HG02642 (cell line): ENCODE results near the gene CHD6.

ENCODE experiments used
- ATAC-seq: cut with Tn5 transposase; IDR thresholded peaks from one replicate; pipeline ENCODE4 v1.9.1; 2021; ENCODE audit warnings: mild to moderate bottlenecking; ENCODE audit not compliant: unreplicated experiment, poor library complexity

The CHD6 gene

DNA sequence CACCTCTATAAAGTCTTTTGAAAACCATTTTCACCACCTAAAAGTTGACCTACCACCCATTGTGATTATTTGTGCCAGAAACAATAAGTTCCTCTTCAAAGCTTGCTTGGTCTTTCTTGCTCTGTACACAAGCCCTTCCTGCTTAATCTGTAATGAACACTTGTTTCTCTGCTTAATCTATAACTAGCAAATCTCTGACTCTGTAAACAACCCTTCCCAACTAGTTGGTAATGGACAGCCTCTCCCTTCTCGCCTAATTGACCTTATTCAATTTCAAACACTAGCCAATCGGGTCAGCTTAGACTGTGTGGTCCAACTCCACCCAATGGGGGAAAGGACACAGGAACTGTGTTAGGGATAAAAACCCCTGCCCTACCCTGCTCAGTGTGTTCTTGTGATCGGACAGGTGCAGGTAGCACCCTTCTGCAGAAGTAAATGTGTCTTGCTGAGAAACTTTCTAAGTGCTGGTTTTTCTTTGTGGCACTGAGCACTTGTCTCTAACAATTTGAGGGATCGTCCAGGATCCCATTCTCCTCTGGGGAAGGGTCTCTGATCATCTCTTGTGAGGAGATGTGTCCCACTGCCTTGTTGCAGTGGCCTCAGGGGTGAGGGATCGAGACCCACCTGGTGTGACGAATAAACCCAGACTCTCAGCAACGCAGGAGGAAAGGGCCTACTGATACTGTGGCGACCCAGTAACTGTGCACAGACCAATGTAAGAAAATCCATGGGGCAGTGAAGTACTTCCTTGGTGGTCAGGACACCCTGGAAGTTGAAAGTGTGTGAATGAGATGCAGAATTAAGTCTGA is 23.5 kb downstream of the CHD6 start:
- no peak for ATAC-seq

DNA sequence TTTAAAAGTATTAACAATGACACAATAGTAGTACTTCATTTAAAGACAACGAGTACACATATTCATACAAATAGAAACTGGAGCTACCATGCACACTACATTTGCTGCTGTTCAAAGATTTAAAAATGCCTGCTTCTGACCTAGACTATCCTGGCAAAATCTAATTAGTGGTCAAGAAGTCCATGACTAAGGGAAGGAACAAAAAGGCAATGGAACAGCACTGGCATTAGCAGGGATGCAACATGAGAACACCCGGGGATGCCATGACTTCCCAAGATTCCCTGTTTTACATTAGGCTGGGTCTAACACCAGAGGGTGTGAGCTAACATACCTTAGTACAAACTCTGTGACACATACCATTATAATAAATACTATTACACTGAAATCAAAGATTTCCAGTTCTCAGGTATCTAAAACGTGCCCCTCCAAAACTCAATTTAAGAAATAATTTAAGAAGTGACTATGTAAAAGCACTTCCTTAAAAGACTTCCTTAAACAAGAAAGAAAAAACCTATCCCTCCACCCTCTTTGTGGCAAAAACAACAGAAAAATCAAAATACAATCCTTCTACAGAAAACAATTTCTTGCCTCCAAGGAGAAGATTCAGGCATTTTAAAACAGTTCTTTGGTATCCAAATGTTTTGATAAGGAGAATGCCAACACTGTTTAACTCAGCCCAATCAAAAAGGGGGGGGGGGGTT is 25.5 kb downstream of the CHD6 start:
- no peak for ATAC-seq

GRCh38 chr20:41587956-41588355 is 30.2 kb downstream of the CHD6 start:
- no peak for ATAC-seq

DNA sequence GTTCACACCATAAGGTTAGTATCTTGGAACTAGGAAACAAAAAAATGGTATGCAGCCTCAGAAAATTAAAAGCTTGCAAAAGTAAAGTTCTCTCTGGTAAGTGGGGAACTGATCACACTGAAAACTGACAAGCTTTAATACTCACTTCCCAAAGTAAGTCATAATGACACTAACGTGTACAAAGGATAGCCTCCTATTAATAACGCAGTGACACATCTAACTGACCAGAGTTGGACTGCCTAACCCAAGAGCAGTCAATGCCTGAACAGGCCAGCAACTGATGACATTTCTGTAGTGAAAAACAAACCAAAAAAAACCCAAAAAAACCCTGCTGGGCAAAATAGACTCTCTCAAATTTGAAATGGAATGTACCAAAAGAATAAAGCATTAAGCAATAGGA is 30.7 kb downstream of the CHD6 start:
- ATAC-seq, result no peak

GRCh38 chr20:41586772-41587171 is 31.4 kb downstream of the CHD6 start:
- ATAC-seq, result no peak

GRCh38 chr20:41580350-41580749 is 37.8 kb downstream of the CHD6 start:
- no peak for ATAC-seq

- ATAC-seq, result no peak
Measured at GRCh38 chr20:41577129-41578009, 40.8 kb downstream of the CHD6 start.

DNA sequence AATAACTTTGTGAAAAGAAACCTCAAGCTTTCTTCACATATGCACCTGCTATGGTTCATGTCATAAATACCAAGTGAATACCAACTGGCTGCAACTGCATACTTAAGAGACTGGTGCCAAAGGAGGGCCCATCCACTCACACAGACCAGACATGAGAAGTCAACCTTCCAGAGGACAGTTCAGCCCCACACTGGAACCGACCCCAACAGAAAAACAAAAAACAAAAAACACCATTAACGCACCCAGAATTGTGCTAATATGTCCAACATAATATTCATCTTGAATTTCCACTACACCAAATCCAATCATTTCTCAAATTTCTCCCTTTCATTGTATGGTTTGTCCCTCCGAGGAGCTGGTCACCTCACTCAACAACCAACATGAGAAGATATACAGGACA is 42.8 kb downstream of the CHD6 start:
- no peak for ATAC-seq

DNA sequence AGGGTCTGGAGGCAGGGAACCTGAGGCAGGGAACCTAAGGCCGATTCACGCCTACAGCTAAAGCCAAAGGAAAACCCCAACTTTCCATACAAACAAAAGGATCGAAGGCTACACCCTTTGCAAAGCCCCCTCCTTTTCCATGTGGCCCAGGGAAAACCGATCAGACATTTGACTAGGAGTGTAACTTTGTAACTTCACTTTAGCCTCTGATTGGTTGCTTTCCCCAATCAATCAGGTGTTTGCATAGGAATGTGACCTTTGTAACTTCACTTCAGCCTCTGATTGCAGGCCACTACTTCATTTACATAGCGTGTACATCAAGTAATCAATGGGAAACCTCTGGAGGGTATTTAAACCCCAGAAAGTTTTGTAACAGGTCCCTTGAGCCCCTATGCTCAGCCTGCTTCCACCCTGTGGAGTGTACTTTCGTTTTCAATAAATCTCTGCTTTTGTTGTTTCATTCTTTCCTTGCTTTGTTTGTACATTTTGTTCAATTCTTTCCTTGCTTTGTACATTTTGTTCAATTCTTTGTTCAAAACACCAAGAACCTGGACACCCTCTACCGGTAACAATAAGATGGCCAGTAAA is 43.3 kb downstream of the CHD6 start:
- ATAC-seq, result no peak

- ATAC-seq, result no peak
Measured at GRCh38 chr20:41573955-41574354, 44.2 kb downstream of the CHD6 start.

GRCh38 chr20:41572010-41572572 is 46.1 kb downstream of the CHD6 start:
- ATAC-seq, result no peak

GRCh38 chr20:41571006-41571405 is 47.2 kb downstream of the CHD6 start:
- no peak for ATAC-seq

DNA sequence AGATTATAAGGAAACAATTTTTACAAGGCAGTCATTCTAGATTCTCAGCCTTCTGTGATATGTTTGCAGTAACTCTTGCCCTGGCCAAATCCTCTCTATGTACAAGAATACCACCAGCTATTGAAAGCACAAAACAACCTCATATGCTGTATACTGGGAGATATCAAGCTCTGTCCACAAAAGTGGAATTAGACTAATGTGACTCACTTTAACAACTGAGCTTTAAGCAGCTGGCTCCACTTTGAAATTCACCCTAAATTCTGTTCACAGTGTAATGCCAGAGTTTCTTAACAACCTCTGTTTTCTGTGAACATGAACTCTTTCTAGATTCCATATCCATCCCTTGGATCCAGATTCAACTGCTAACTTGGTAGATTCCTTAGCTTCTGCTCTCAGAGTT is 47.6 kb downstream of the CHD6 start:
- no peak for ATAC-seq

DNA sequence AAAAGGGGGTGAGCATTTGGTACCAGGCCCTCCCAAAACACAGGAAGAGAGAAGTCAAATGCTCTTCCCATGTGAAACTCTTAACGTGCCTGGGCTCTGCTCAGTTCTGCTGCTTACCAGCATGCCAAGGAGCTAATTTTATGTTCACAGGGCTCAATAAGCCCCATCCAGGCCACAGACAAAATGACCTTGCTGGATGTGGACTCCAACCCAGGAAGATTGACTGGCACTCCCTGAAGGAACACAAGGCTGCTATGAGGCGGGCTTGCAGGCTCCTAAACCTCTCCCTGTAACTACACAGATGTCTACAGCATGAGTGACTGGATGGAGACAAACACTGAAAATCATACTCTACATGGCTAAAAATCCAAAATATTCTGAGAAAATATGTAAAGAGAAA is 50.6 kb downstream of the CHD6 start:
- ATAC-seq, result no peak

DNA sequence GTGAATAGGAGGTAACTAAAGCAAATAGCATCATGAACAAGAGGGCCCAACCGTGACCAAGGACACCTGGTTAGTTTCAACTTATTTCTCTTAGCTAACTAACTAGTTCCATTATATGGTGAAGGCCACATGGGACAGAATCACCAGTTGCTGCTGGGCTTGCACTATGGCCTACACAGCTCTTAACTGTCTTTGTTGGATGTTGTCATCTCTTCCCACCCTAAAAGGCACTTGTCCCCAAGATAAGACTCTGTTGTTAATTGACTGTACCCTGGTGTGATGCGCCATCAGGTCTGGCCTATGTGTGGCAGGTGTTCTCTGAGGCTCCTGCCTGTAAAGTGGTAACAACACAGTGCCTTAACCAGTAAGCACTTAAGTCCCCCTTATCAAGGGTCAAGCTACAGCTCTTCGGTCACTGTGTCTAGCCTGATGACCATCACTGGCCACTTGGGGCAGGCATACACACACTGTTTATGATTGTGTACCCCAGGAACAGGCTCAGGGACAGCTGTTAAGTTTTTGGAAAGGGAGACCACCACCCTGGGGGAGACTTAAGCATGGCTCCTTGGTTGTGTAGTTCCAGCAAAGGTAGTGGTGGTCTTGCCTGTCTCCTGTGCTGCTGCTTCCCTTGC is 51.2 kb downstream of the CHD6 start:
- ATAC-seq, result no peak

GRCh38 chr20:41563087-41563486 is 55.1 kb downstream of the CHD6 start:
- ATAC-seq, result no peak

- no peak for ATAC-seq
Measured at GRCh38 chr20:41560970-41561369, 57.2 kb downstream of the CHD6 start.

DNA sequence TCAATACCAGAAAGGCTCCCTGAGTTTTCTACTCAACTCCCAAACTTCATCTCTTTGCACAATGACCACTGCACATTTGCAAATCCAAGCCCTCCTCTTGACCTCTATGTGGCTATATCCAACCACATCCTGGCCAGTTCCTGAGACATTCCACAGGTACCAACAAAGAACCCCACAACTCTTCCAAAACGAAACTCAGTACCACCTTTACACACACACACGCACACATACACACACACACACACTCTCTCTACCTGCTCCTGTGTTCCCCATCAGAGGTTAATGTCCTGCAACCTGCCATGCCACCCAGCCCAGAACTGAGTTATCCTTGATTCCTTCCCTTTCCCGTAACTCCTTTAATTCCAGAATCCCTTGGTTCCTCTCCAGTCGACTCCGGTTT is 58.5 kb downstream of the CHD6 start:
- no peak for ATAC-seq

DNA sequence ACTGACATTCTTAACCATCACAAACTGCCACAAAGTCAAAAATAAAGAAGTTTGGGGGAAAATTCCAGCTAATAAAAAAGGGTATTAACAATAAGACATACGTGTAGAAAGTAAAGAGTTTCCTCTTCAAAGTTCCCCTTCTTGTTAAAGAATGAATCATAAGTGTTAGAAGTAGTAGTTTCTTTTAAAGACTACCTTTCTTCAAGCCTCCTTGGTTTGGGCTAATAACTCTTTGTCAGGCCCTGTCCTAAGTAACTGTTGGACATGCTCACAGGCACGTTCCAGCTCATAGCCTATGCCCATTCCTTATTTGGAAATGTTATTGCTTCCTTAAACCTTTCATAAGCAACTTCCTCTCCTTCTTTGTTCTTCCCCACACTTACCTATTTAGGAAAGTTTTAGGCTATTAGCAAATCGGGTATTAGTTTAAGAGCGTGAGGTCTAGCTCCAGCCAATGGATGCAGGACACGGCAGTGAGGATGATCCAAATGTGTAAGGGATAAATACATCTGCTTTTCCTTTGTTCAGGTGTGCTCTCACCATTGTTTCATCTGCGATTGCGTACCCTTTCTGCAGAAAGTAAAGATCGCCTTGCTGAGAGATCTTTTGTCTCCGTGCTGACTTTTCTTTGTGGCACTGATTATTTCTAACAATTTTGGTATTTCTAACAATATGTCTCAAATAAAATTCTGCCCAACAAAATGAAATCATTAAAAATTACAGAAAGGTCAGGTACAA is 64.9 kb downstream of the CHD6 start:
- ATAC-seq, result no peak
